Measurements from ENCODE around the gene C1orf216. TPM values are rescaled to one million over a fixed set of nuclear protein-coding genes. Genes with fewer than 3 reads are reported as not detected.

Gene C1orf216
- total and polyA plus RNA-seq, 2 donors (not counting 1 experiment from before 2014, with no cell fraction given): 19.8 to 24.9 TPM

DNA sequence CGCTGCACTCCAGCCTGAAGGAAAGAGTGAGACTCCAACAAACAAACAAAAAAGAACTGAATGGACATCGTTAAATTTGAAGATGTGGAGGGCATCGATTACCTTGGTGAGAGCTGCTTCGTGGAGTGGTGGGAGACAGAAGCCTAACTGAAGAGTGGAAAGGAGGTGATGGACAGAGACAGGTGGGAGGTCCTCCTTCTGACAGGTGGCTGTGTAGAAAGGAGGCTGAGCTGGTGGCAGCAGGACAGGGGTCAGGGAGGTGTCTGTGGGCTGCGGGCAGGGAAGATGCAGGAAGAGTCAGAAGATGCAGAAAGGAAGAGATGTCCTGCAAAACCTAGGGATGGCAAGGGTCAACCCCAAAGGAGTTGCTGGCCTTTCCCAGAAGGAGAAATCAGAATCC lies 30.5 kb downstream of the C1orf216 start:
- H3K9me3 ChIP-seq (ENCODE audit: control insufficient read depth, insufficient read depth, low read depth, low read length): no peaks in the 10 kb centered on the region
- no peak for TF ChIP-seq EZH2 (IDR thresholded peaks at IDR 0.05; ENCODE audit: low read length, missing control alignments)
- TF ChIP-seq, protein P1, sequence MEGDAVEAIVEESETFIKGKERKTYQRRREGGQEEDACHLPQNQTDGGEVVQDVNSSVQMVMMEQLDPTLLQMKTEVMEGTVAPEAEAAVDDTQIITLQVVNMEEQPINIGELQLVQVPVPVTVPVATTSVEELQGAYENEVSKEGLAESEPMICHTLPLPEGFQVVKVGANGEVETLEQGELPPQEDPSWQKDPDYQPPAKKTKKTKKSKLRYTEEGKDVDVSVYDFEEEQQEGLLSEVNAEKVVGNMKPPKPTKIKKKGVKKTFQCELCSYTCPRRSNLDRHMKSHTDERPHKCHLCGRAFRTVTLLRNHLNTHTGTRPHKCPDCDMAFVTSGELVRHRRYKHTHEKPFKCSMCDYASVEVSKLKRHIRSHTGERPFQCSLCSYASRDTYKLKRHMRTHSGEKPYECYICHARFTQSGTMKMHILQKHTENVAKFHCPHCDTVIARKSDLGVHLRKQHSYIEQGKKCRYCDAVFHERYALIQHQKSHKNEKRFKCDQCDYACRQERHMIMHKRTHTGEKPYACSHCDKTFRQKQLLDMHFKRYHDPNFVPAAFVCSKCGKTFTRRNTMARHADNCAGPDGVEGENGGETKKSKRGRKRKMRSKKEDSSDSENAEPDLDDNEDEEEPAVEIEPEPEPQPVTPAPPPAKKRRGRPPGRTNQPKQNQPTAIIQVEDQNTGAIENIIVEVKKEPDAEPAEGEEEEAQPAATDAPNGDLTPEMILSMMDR (conservative IDR thresholded peaks at IDR 0.05 in 1 of 2, IDR thresholded peaks at IDR 0.05 in 1 of 2; ENCODE audit: low read depth in 1 of 2, low read length in 2 of 2): no peak
- H3K79me2 ChIP-seq (ENCODE audit: control insufficient read depth, insufficient read depth, low read length): no peaks in the 10 kb centered on the region
- no peak overlapping the region for H3K4me2 ChIP-seq (ENCODE audit: extremely low read depth, insufficient read depth, low read length)
- no peaks in the 10 kb centered on the region for H3K36me3 ChIP-seq (ENCODE audit: control insufficient read depth, insufficient read depth, low read length)
- no peaks in the 10 kb centered on the region for H4K20me1 ChIP-seq (ENCODE audit: control insufficient read depth, extremely low read depth, insufficient read depth, low read length)
- no peak overlapping the region for H3K9ac ChIP-seq (ENCODE audit: insufficient read depth, low read length)
- H3K4me1 ChIP-seq (ENCODE audit: control insufficient read depth, extremely low read depth, insufficient read depth, low read length): no peaks in the 10 kb centered on the region
- no peak overlapping the region for H3K4me3 ChIP-seq (replicated peaks in 1 of 4; ENCODE audit: control extremely low read depth in 1 of 4, insufficient read depth in 1 of 4, low read depth in 3 of 4, low read length in 4 of 4)
- H2AFZ ChIP-seq (ENCODE audit: low read length): no peak overlapping the region
- no peak overlapping the region for H3K27ac ChIP-seq (ENCODE audit: insufficient read depth, low read length)
- peaks cover 16% of the 10 kb centered on the region for H3K27me3 ChIP-seq (ENCODE audit: control insufficient read depth, insufficient read depth, low read length)
- DNase-seq (ENCODE audit: low read depth in 2 of 2): no peak

DNA sequence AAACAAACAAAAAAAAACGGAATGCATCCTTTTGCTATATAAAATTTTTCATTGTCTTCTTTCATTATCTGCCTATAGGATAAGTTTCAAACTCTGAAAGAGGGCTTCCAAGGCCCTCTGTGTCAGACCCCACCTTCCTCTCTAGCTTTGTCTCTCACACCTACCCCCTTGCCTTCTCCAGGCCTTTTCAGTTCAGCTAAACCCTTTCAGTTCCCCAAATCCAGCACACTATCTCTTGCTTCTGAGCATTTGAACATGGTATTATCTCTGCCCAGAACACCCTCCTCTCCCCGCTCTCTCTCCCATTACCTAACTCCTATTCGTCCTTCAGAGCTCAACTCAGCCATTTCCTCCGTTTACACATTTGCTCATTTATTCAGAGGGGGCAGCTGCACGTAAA lies 35.7 kb downstream of the C1orf216 start:
- Histone ChIP-seq H3K4me1 (ENCODE audit: control insufficient read depth, extremely low read depth, insufficient read depth, low read length) (no peaks in the 10 kb centered on the region), H3K79me2 (ENCODE audit: control insufficient read depth, insufficient read depth, low read length) (no peaks in the 10 kb centered on the region), H3K36me3 (ENCODE audit: control insufficient read depth, insufficient read depth, low read length) (no peaks in the 10 kb centered on the region), H3K27ac (ENCODE audit: insufficient read depth, low read length) (no peak overlapping the region), H3K9ac (ENCODE audit: insufficient read depth, low read length) (no peak overlapping the region), H3K27me3 (ENCODE audit: control insufficient read depth, insufficient read depth, low read length) (peaks cover 27% of the 10 kb centered on the region), H3K9me3 (ENCODE audit: control insufficient read depth, insufficient read depth, low read depth, low read length) (no peaks in the 10 kb centered on the region), H4K20me1 (ENCODE audit: control insufficient read depth, extremely low read depth, insufficient read depth, low read length) (no peaks in the 10 kb centered on the region), H3K4me2 (ENCODE audit: extremely low read depth, insufficient read depth, low read length) (no peak overlapping the region), H2AFZ (ENCODE audit: low read length) (no peak overlapping the region), H3K4me3 (replicated peaks in 1 of 4; ENCODE audit: control extremely low read depth in 1 of 4, insufficient read depth in 1 of 4, low read depth in 3 of 4, low read length in 4 of 4) (no peak overlapping the region)
- no peak for DNase-seq (ENCODE audit: low read depth in 2 of 2)
- TF ChIP-seq, protein P1 (conservative IDR thresholded peaks at IDR 0.05 in 1 of 2, IDR thresholded peaks at IDR 0.05 in 1 of 2; ENCODE audit: low read depth in 1 of 2, low read length in 2 of 2): no peak
- no peak for TF ChIP-seq EZH2 (IDR thresholded peaks at IDR 0.05; ENCODE audit: low read length, missing control alignments)

DNA sequence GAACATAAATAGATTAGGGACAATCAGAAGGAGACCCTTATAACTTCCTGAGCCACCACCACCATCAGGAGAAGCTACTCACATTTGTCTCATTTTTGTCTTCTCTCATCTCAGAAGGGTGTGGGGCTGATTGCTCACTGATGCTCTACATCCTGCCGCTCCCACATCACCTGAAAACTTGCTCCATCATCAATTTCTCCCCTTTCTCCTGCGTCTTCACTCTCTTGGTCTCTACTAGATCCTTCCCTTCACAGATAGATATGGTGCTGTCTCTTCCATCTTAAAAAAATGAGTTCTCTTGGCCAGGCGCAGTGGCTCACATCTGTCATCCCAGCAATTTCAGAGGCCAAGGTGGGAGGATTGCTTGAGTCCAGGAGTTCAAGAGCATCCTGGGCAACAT lies 38.4 kb downstream of the C1orf216 start:
- Histone ChIP-seq H3K79me2 (ENCODE audit: control insufficient read depth, insufficient read depth, low read length) (no peaks in the 10 kb centered on the region), H3K4me1 (ENCODE audit: control insufficient read depth, extremely low read depth, insufficient read depth, low read length) (no peaks in the 10 kb centered on the region)
- DNase-seq (ENCODE audit: low read depth in 2 of 2): no peak

More for the DNA sequence above, 38.4 kb downstream of the C1orf216 start:
- Histone ChIP-seq H3K4me2 (ENCODE audit: extremely low read depth, insufficient read depth, low read length) (no peak overlapping the region), H3K4me3 (replicated peaks in 1 of 4; ENCODE audit: control extremely low read depth in 1 of 4, insufficient read depth in 1 of 4, low read depth in 3 of 4, low read length in 4 of 4) (no peak overlapping the region), H2AFZ (ENCODE audit: low read length) (no peak overlapping the region), H3K36me3 (ENCODE audit: control insufficient read depth, insufficient read depth, low read length) (no peaks in the 10 kb centered on the region), H4K20me1 (ENCODE audit: control insufficient read depth, extremely low read depth, insufficient read depth, low read length) (no peaks in the 10 kb centered on the region), H3K27ac (ENCODE audit: insufficient read depth, low read length) (no peak overlapping the region), H3K9me3 (ENCODE audit: control insufficient read depth, insufficient read depth, low read depth, low read length) (no peaks in the 10 kb centered on the region), H3K27me3 (ENCODE audit: control insufficient read depth, insufficient read depth, low read length) (peaks cover 23% of the 10 kb centered on the region), H3K9ac (ENCODE audit: insufficient read depth, low read length) (no peak overlapping the region)
- TF ChIP-seq, protein P1 (conservative IDR thresholded peaks at IDR 0.05 in 1 of 2, IDR thresholded peaks at IDR 0.05 in 1 of 2; ENCODE audit: low read depth in 1 of 2, low read length in 2 of 2): no peak
